CD4-positive, CD25-positive, alpha-beta regulatory T cell (primary cell): ENCODE results near the gene AARS1. TPM values are rescaled to one million over a fixed set of nuclear protein-coding genes. Genes with fewer than 3 reads are reported as not detected.
A peak's percentile ranks its signal among the peaks of the same experiment; 100 is the strongest.
"Not testable (repeated sequence)": the region's sequence is repeated elsewhere in the genome, so short reads cannot be mapped to it uniquely, and the experiment has no call there.

Experiments used
- ATAC-seq, 2 donors: fragments of 150-1000 bp; cut with Tn5 transposase; one replicate each; pipeline ENCODE4 v1.10.0; 2021; ENCODE audit warnings: low read depth in 2 of 2, moderate number of reproducible peaks in 2 of 2, moderate library complexity in 1 of 2
- DNase-seq, 3 donors: peaks; one replicate each; pipeline versions ENCODE4 v3.0.0 to v3.0.0-alpha.2; 2012 to 2022; ENCODE audit warnings: mixed read lengths in 1 of 3
- H3K27ac ChIP-seq: one replicate; pipeline ENCODE4 v1.7.0; 2013; ENCODE audit warnings: mild to moderate bottlenecking, low read length; ENCODE audit not compliant: insufficient read depth, poor library complexity, severe bottlenecking
- H3K27me3 ChIP-seq: one replicate; pipeline ENCODE4 v1.7.0; 2013; ENCODE audit warnings: low read length; ENCODE audit not compliant: control insufficient read depth, insufficient read depth
- H3K36me3 ChIP-seq: one replicate; pipeline ENCODE4 v1.7.0; 2013; ENCODE audit warnings: mild to moderate bottlenecking, low read length, moderate library complexity; ENCODE audit not compliant: control insufficient read depth, insufficient read depth
- H3K4me1 ChIP-seq: 2 replicates; pipeline ENCODE4 v1.7.0; 2013; ENCODE audit warnings: mild to moderate bottlenecking, low read length; ENCODE audit not compliant: insufficient read depth, control insufficient read depth, poor library complexity, severe bottlenecking
- H3K4me3 ChIP-seq: one replicate; pipeline ENCODE4 v1.7.0; 2013; ENCODE audit warnings: low read depth, mild to moderate bottlenecking, low read length, moderate library complexity
- H3K9me3 ChIP-seq, 2 experiments: 1 replicate in 1 of 2; 2 replicates in 1 of 2; pipeline ENCODE4 v1.7.0; 2013; ENCODE audit warnings: low read length in 2 of 2, mild to moderate bottlenecking in 1 of 2, moderate library complexity in 1 of 2; ENCODE audit not compliant: control insufficient read depth in 2 of 2
- H3K27ac Mint-ChIP-seq, 3 donors: one replicate each; pipeline ENCODE4 v1.8.0; 2020 to 2022; ENCODE audit warnings: mild to moderate bottlenecking in 3 of 3, mixed read lengths in 3 of 3, moderate library complexity in 2 of 3
- H3K27me3 Mint-ChIP-seq: one replicate; pipeline ENCODE4 v1.8.0; 2022; ENCODE audit warnings: mild to moderate bottlenecking, mixed read lengths
- H3K36me3 Mint-ChIP-seq: one replicate; pipeline ENCODE4 v1.8.0; 2020; ENCODE audit warnings: mixed read lengths
- H3K4me1 Mint-ChIP-seq, 4 donors: one replicate each; pipeline ENCODE4 v1.8.0; 2020 to 2022; ENCODE audit warnings: mixed read lengths in 4 of 4, mild to moderate bottlenecking in 1 of 4
- H3K4me3 Mint-ChIP-seq, 4 donors: one replicate each; pipeline ENCODE4 v1.8.0; 2020 to 2022; ENCODE audit warnings: mild to moderate bottlenecking in 4 of 4, mixed read lengths in 4 of 4, moderate library complexity in 3 of 4
- H3K9me3 Mint-ChIP-seq, 7 donors: one replicate each; pipeline ENCODE4 v1.8.0; 2020 to 2022; ENCODE audit warnings: mixed read lengths in 7 of 7, mild to moderate bottlenecking in 3 of 7, moderate library complexity in 2 of 7
- polyA plus RNA-seq, 4 donors: library from polyadenylated mRNA; unstranded; fragments of 300-500 nt; fragmentation: Illumina TruSeq; gene quantifications; one replicate each; pipeline ENCODE4 v1.2.3, GENCODE V29; 2021
- total RNA-seq: library from RNA; stranded (reverse); gene quantifications from one replicate; pipeline ENCODE4 v1.2.3, GENCODE V29; 2022

Gene AARS1
- total and polyA plus RNA-seq, 5 donors from 2014 or later: 25.2 to 34.5 (median 30.1) TPM

DNA sequence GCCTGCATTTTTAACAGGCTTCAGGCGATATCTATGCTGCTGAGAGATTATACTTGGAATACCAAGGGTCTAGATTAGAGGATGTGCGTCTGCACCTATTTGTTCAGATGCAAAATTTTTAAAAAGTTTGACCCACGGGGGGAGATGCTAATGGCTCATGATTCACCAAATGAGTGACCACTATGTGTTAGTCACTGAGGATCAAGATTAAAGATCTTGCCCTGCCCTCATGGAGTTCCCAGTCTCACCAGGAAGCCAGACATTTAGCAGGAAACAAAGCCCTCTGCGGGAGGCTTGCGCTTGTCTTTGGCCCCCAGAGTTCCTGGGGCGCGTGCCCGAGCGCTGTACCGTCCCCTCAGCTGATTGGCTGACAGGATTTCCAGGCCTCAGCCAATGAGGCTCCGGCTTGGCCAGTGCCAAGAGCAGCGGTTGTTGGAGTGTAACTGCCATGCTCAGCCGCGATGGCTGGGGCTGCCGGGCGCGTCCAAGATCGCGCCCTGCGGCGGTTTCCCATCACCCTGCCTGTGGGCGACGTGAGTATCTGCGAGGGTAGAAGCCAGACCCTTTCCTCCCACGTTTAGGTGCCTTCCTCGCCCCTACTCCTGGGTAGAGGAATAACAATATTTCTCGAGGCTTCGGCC lies 5.2 kb upstream of the AARS1 start:
- ATAC-seq (no peak), DNase-seq (no peak)
- Histone ChIP-seq H3K9me3 (no peaks in the 10 kb centered on the region), H3K27me3 (no peaks in the 10 kb centered on the region), H3K4me1 (peaks cover 11% of the 10 kb centered on the region), H3K36me3 (no peaks in the 10 kb centered on the region), H3K27ac (no peak overlapping the region), H3K4me3 (no peak overlapping the region)
- Mint-ChIP-seq H3K4me3 (peak overlapping the region in 1 of 4 donors; percentile 44), H3K36me3 (no peaks in the 10 kb centered on the region), H3K27ac (no peak overlapping the region), H3K4me1 (peaks cover 7 to 16% (median 13%) of the 10 kb centered on the region in 4 donors), H3K9me3 (no peaks in the 10 kb centered on the region), H3K27me3 (no peaks in the 10 kb centered on the region)

DNA sequence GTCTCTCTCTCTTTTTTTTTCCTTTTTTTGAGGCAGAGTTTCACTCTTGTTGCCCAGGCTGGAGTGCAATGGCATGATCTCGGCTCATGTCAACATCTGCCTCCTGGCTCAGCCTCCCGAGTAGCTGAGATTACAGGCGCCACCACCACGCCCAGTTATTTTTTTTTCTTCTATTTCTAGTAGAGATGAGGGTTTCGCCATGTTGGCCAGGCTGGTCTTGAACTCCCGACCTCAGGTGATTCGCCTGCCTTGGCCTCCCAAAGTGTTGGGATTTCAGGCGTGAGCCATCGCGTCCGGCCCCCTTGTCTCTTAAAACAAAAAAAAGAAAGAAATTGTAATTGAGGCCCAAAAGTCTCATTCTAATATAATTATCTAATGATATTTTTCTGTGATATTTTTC lies 2.8 kb upstream of the AARS1 start:
- H3K4me3 Mint-ChIP-seq: peak overlapping the region in 1 of 4 donors; percentile 64
- not testable (repeated sequence) for H3K4me3 ChIP-seq, H3K36me3 ChIP-seq, H3K36me3 Mint-ChIP-seq, ATAC-seq, H3K27me3 ChIP-seq, H3K27me3 Mint-ChIP-seq, H3K27ac ChIP-seq, H3K9me3 Mint-ChIP-seq, DNase-seq, H3K9me3 ChIP-seq
- H3K4me1 ChIP-seq: peaks cover 17% of the 10 kb centered on the region
- peak overlapping the region in 1 of 3 donors; percentile 9 for H3K27ac Mint-ChIP-seq
- H3K4me1 Mint-ChIP-seq: peaks cover 4 to 21% (median 13%) of the 10 kb centered on the region in 4 donors

DNA sequence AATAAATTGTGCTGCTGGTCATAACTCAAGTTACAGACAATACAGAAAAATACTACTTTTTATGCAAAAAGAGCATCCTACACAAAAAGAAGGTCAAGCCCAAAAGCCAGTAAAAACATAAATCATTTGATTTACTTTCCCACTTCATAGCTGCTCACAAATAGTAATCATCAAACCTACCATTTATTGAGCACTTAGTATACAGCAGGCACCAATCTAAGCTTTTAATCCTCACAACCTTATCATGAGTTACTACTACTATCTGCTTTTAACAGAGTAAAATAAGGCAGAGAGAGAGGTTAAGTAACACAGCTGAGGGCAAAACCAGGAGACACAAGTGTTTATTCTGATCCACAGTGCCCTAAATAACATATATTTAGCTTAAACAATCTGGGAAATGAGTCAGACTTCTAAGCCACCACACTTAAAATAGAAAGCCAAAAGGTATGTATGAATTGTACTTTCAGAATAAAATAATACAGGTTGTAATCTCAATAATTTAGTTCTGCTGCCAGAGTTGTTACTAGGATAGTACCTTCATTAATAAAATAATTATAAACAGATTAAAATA lies 1.7 kb upstream of the AARS1 start:
- Mint-ChIP-seq H3K4me1 (peaks cover 4 to 21% (median 13%) of the 10 kb centered on the region in 4 donors), H3K9me3 (no peaks in the 10 kb centered on the region), H3K4me3 (peak overlapping the region in 1 of 4 donors; percentile 15), H3K36me3 (no peaks in the 10 kb centered on the region), H3K27me3 (no peaks in the 10 kb centered on the region), H3K27ac (peak overlapping the region in 1 of 3 donors; percentile 42)
- Histone ChIP-seq H3K36me3 (no peaks in the 10 kb centered on the region), H3K4me1 (peaks cover 17% of the 10 kb centered on the region), H3K9me3 (no peaks in the 10 kb centered on the region), H3K27me3 (no peaks in the 10 kb centered on the region), H3K27ac (no peak overlapping the region), H3K4me3 (no peak overlapping the region)
- ATAC-seq: no peak
- no peak for DNase-seq

DNA sequence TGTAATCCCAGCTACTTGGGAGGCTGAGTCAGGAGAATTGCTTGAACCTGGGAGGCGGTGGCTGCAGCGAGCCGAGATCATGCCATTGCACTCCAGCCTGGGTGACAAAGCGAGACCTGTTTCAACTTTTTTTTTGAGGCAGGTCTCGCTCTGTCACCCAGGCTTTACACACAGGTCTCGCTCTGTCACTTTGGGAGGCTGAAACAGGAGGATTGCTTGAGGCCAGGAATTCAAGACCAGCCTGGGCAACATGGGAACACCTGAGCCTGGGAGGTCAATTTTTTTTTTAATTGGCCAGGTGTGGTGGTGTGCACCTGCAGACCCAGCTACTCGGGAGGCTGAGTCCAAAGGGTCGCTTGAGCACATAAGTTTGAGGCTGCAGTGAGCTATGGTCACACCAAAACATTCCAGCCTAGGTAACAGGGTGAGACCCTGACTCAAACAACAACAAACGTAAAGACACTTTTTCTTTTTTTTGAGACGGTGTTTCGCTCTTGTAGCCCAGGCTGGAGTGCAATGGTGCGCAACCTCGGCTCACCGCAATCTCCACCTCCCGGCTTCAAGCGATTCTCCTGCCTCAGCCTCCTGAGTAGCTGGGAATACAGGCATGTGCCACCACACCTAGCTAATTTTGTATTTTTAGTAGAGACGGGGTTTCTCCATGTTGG lies 1.9 kb downstream of the AARS1 start:
- not testable (repeated sequence) for H3K27ac Mint-ChIP-seq, H3K36me3 ChIP-seq, H3K27ac ChIP-seq, H3K27me3 Mint-ChIP-seq, H3K9me3 ChIP-seq, H3K4me3 ChIP-seq, H3K36me3 Mint-ChIP-seq, H3K9me3 Mint-ChIP-seq, ATAC-seq, DNase-seq, H3K27me3 ChIP-seq
- H3K4me3 Mint-ChIP-seq: peak overlapping the region; percentile 75 to 99 (median 98)
- peaks cover 29% of the 10 kb centered on the region for H3K4me1 ChIP-seq
- peaks cover 11 to 47% (median 26%) of the 10 kb centered on the region in 4 donors for H3K4me1 Mint-ChIP-seq

DNA sequence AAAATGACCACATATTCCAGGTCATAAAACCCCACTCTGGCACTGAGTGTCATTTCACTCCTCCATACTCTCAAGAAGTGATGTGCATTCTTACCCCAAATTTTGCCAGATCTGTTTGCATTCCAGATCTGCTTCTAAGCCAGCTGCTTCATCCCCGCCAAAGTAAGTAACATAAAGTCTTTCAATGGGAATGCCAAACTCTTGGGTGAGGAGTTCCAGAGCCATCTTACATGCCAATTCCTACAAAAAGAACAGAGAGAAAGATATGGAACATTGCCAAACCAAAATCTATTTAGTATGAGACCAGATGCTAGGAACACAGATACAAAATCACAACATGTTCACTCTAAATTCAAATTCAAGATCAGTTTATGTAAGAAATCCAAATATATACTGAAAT lies 12.9 kb downstream of the AARS1 start:
- H3K9me3 ChIP-seq: no peaks in the 10 kb centered on the region
- peaks cover 49% of the 10 kb centered on the region for H3K36me3 ChIP-seq
- Mint-ChIP-seq H3K9me3 (no peaks in the 10 kb centered on the region), H3K27me3 (no peaks in the 10 kb centered on the region), H3K4me3 (no peak overlapping the region), H3K27ac (peak overlapping the region in 2 of 3 donors; percentile 9 to 17), H3K36me3 (peaks cover 32% of the 10 kb centered on the region), H3K4me1 (peaks cover 0 to 10% (median 7%) of the 10 kb centered on the region in 4 donors)
- no peaks in the 10 kb centered on the region for H3K27me3 ChIP-seq
- no peaks in the 10 kb centered on the region for H3K4me1 ChIP-seq
- ATAC-seq (no peak), DNase-seq (no peak)
- no peak overlapping the region for H3K4me3 ChIP-seq
- no peak overlapping the region for H3K27ac ChIP-seq

DNA sequence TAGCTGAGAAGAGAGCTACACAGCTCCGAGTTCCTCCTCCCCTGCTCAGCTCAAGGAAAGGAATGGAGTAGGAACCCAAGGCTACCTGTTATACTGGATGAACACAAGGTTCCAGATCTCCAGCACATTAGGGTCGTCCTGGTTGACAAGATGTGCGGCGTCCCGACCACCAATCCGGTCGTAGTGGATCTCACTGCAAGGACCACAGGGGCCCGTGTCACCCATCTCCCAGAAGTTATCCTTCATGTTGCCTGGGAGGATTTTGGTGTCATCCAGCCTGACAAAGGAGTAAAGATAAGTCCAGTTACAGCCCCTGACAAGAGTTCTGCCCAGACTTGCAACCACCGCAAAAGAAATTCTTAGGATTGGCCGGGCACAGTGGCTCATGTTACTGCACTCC lies 17.6 kb downstream of the AARS1 start:
- Mint-ChIP-seq H3K36me3 (peaks cover 39% of the 10 kb centered on the region), H3K27ac (no peak overlapping the region), H3K4me3 (no peak overlapping the region), H3K27me3 (no peaks in the 10 kb centered on the region), H3K4me1 (peaks cover 0 to 5% (median 4%) of the 10 kb centered on the region in 4 donors), H3K9me3 (no peaks in the 10 kb centered on the region)
- H3K36me3 ChIP-seq: peaks cover 57% of the 10 kb centered on the region
- DNase-seq (no peak), ATAC-seq (no peak)
- no peaks in the 10 kb centered on the region for H3K9me3 ChIP-seq
- H3K27me3 ChIP-seq: no peaks in the 10 kb centered on the region
- no peaks in the 10 kb centered on the region for H3K4me1 ChIP-seq
- H3K27ac ChIP-seq: no peak overlapping the region
- no peak overlapping the region for H3K4me3 ChIP-seq

DNA sequence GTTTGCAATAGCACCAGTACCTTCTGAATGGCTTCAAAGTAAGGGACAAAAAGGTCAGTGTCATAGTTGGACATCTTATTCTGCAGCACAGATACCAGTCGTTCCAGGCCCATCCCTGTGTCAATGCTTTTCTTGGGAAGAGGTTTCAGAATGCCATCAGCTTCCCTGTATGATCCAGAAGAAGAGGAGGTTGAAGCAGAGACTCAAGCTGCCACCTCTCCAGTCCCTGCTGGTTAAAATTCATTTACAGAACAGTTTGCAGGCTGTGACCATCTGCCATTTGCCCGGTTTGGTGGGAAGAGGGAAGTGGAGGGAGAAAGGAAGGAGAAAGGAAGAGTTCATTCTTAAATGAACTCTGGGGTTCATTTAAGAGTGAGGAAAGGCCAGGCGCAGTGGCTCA lies 19.1 kb downstream of the AARS1 start:
- no peak overlapping the region for H3K4me3 Mint-ChIP-seq
- H3K4me1 ChIP-seq: no peaks in the 10 kb centered on the region
- H3K36me3 ChIP-seq: peaks cover 57% of the 10 kb centered on the region

More for the DNA sequence above, 19.1 kb downstream of the AARS1 start:
- no peak for ATAC-seq
- H3K9me3 ChIP-seq: no peaks in the 10 kb centered on the region
- H3K27ac Mint-ChIP-seq: peak overlapping the region in 1 of 3 donors; percentile 26
- no peak overlapping the region for H3K4me3 ChIP-seq
- no peaks in the 10 kb centered on the region for H3K9me3 Mint-ChIP-seq
- H3K36me3 Mint-ChIP-seq: peaks cover 38% of the 10 kb centered on the region
- no peaks in the 10 kb centered on the region for H3K27me3 Mint-ChIP-seq
- DNase-seq: no peak
- peaks cover 0 to 5% (median 3%) of the 10 kb centered on the region in 4 donors for H3K4me1 Mint-ChIP-seq
- H3K27me3 ChIP-seq: no peaks in the 10 kb centered on the region
- H3K27ac ChIP-seq: no peak overlapping the region
